Activated CD8-positive, alpha-beta memory T cell treated with anti-CD3 and anti-CD28 coated beads, Interleukin-2, amount 50 U/mL, for 1 hour (primary cell): ENCODE results near the gene TNIP3.
"Not testable (repeated sequence)": the region's sequence is repeated elsewhere in the genome, so short reads cannot be mapped to it uniquely, and the experiment has no call there.

ENCODE experiments used
- DNase-seq: peaks from one replicate; pipeline ENCODE4 v3.0.0-alpha.2; 2020; ENCODE audit errors: extremely low read depth

TNIP3 gene, protein sequence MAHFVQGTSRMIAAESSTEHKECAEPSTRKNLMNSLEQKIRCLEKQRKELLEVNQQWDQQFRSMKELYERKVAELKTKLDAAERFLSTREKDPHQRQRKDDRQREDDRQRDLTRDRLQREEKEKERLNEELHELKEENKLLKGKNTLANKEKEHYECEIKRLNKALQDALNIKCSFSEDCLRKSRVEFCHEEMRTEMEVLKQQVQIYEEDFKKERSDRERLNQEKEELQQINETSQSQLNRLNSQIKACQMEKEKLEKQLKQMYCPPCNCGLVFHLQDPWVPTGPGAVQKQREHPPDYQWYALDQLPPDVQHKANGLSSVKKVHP

DNA sequence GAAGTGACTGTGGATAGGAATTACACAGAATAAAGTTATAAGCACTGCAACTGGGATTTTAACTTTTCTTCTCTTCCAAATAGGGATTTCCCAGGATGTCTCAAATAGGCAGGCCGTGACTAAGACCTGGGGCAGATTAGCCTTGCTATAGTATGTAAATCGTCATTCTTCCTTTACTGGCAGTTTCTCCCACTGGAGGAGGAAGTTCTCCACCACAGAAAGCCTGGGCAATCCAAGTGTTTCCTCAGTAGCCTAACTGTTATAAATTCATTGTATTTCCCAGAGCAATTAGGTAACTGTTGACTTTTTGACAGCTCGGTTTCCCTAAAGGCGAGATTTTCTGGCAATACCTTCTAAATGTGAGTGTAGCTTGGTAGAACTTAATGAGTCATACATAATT lies at the start of gene TNIP3:
Gene TNIP3 (minus strand): TSS at position 31 of the 400 bp plus-strand sequence. CDS start 196 bp downstream, outside the sequence.
- no peak for DNase-seq

DNA sequence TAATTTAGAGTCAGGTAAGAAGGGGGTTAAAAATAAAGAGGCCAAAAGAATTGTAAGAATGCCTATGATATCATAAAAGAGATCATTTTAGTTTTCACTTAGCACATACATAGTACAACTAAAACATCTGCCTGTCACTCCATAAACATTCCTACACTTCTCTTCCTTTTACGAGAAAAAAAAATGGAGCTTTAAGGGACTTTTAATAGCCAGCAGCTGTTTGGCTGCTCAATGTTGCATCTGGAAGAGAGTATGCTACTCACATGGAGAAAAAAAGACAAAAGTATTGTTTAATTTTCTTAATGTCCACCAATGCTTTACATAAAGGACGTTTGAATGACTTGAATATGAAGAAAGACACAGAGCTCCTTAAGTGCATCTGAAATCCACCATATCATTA lies 48.7 kb upstream of the TNIP3 start:
- DNase-seq: no peak

DNA sequence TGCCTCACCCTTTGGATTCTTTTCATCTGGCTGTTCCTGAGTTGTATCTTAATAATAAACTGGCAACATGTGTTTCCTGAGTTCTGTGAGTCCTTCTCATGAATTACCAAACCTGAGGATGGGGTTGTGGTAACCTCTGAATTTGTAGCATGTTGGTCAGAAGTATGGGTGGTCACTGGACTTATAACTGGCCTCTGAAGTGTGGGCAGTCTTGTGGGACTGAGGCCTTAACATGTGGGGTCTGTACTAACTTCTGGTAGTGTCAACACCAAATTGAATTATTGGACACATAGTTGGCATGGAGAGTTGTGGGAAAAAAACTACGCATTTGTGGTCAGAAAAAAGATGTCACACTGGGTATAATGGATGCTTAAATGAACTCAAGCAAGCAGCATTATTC lies 45.0 kb upstream of the TNIP3 start:
- DNase-seq: no peak

DNA sequence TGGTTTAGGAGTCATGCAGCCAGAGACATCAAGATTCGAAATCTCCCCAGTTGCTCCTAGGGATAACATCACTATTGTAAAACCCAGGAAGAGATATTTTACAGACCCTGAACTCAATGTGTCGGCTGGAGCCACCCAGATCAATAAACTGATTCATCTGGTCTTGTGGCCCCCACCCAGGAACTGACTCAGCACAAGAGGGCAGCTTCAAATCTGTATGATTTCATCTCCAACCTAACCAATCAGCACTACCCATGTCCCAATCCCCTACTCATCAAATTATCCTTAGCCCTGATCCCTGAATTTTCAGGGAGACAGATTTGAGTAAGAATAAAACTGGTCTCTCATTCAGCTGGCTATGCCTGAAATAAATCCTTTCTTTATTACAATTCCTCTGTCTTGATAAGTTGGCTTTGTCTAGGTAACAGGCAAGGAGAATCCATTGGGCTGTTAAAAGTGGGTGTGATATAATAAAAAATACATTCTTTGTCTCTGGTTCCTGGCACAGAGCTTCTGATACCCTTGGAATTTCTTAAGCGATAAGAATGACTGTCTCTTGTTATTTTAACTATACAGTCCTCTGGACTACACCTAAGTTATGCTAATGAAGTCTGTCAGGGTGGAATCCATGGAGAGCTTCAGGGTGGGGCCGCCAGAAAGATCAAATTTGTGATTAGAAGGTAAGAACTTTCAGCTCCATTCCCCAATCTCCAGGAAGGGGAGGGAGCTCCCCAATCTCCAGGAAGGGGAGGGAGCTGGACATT lies 44.3 kb upstream of the TNIP3 start:
- DNase-seq: no peak

DNA sequence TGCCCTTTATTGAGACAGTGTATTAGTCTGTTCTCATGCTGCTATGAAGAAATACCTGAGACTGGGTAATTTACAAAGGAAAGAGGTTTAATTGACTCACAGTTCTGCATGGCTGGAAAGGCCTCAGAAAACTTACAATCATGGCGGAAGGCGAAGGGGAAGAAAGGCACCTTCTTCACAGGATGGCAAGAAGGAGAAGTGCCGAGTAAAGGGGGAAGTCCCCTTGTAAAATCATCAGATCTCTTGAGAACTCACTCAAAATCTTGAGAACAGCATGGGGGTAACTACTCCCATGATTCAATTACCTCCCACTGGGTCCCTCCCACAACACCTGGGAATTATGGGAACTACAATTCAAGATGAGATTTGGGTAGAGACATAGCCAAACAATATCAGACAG lies 41.7 kb upstream of the TNIP3 start:
- not testable (repeated sequence) for DNase-seq

DNA sequence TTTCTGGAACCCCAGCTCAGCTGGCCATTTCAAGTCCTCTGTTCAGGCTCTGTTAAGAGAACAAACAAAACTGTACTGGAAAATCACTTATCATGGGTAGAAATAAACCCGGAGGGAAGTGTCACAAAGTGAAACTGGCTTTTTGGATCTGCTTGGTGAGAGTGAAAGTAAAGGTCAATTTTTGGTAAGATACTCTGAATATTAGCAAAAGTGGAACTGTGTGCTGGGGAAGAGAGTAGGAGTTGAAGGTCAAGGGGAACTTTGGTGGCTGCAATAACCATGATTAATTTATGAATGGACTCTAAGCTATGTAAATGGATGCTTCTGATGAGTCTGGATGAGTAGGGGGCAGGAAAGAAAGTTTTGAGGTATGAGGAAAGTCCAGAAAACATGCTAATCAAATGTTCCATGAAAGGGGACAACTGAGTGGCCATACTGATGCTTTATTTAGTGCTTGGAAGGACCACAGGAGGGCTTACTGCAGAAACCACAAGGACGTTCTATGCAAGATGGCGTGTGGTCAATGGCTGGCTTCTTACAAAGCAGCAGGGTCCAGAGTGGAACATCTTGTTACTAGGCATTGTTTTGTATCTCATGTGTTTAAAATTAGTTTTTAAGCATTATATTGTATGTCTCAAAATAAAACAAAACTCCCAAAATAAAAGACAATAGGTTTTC lies 36.8 kb upstream of the TNIP3 start:
- no peak for DNase-seq

DNA sequence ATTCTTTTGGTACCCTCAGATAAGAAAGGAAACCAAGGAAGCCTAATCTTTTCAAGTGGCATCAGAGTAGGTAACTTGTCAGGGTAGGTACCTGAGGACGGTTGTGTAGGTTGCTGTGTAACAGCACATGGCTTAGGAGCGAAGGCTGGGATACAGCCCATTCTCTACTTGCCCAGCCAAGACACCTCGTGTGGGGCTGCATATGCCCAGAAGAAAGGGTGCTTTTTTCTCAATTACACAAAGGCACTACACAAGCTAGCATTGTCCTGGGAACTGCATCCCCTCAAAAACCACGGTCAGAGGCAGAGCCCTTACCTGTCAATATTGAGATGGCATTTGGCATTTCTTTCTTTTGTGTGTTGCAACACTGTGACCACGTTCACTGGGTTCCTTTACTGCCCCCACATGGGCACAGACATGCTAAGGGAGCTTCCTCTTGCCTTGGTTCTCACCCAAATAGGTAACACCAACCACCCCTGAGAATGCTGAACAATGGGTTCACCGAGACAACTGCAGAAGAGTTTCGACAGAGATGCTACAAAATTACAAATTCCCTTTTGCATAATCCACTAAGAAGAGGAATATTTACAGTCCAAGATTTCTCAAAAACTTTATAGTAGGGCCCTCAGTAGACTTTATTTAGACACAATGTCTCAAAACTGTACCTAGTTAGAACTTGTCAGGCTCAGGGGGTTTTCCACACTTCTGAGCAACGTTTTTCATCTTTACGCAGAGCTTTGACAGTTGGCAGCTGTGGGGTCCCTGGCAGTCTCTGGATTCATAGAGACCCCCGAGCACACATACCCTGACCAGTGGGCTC lies 35.8 kb upstream of the TNIP3 start:
- DNase-seq: no peak

DNA sequence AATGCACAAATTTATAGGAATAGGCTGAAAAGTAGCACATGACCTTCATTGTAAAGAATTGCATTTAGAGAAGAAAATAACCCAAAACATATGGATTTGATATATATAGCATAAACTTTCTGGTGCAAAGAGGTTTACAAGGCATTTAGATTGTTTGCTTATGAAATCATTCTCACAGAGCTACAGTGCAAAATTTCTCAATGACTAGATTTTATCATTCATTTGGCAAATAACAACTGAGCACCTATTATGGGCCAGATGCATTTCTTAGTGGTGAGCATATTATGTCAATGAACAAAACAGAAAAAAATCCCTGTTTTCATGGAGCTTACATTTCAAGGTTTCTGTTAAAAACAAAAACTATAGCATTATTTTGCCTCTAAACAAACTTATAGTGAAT lies 34.1 kb upstream of the TNIP3 start:
- DNase-seq: no peak

DNA sequence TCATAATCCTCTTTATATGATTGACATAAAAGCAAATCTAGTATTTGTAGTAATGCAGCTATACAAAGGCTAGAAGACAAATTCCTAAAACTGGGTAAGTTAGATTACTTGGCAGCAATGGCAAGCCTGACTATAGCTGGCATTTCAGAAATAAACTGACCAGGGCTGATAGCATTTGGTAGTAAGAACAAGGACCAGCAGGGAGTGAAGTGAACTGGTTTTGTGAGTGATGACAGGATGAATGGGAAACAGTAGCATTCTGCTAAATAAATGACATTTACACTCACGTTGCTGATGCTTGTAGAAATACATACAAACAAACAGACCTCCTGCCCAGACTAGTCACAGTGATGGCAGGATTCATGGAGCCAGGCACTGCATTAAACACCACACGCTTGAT lies 31.5 kb upstream of the TNIP3 start:
- DNase-seq: no peak

DNA sequence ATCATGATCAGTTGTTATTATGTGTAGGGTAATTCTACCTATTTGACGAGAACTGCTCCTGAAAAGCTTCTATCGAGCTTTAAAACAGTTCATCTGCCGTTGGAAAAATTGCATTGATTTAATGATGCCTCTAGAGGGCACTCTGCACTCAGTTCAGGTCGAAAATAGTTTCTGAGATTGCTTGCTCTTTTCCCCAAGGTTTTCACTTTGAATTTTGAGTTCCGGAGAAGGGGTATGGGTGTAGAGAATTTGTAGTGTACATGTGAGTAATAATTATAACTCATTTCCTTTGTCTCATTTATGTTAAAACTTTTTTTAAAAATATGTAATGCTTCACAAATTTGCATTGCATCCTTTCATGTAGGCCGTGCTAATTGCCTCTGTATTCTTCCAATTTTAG lies 28.4 kb upstream of the TNIP3 start:
- no peak for DNase-seq

DNA sequence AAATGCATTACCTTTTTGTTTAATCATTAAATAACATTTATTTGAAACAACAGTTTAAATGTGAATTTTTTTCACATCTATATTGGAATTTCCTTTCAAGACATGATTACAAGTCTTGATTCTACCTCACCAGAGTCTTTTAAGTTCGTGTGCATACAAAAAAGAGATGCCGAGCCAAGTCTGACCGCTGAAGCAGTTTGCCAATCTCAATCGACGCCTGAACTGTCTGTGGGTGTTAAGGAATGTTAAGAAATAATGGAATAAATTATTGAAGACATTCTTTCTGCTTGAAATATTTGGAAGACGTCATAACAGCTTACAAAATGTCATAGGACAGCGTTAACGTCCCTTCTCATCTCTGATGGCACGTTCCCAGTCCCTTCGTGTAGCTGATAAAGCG lies 27.9 kb upstream of the TNIP3 start:
- DNase-seq: no peak

DNA sequence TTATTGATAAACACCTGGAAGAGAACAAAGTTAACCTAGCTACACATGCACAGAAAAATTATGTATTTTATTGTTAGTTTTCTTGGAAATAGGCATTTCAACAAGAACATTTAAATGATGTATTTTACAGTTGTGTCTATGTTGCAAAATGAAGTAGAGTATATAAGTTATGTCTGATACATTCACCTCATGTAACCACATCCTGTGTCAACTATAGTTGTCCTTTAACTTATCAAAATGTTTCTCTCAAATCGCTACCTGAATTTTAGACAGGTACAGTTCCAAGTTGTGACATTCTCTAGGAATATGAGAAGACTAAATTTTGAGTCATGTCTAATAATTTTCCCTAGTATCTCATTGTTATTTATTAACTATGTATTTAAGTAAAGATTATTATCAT lies 27.2 kb upstream of the TNIP3 start:
- DNase-seq: no peak

DNA sequence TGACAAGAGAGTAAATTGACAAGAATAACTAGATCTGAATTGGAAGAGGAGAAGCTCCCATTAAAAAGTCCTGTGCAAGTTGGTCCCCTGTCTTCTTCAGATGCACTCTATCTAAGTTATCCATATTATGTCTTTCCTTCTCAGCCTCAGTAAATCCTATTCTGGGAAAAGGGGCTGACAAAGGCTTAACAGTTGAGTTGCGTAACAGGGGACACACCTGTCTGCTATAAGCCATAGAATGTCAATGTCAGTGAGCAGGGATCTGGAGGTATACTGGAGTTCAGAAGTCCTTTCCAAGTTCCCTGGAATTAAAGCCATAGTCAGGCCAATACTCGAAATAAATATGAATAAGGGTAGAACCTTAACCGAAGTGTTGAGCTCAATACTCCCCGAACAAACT lies 26.3 kb upstream of the TNIP3 start:
- DNase-seq: no peak

DNA sequence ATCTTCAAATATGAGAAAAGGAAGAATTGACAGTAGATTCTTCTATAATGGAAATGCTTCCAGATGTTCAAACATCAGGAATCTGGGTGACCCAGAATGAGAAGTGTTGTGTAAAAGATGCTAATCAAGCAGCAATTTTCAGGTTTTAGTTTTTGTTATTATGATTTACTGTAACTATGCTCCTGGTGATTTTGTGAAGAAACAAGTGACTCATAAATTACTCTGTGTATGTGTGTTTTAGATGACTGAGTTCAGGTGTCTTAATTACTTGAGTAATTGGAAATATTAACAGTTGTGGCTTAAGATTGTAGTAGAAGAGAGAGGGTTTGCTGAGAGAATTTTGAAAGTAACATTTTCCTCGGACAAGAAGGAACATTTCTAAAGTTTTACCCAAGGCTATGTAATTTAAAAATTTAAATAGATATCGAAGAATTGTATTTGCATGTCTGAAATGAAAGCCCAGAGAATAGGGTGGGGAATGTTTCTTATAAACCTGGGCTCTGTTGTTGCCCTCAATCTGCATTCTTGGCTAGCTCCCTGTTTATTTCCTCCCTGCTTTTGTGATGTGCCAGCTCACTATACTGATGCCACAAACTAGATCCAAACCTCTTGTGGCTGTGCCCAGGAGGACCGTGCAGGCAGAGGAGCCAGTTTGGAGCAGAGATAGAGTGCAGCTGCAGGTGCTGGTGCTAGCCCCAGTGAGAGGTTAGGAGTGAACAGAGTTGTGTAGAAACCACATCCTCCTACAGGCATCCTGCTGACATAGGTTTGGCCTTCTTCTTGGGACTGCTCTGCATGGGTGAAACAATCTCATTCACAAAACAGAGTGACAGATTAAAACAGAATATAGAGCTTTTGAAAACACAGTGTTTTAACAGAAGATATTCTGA lies 25.4 kb upstream of the TNIP3 start:
- no peak for DNase-seq

DNA sequence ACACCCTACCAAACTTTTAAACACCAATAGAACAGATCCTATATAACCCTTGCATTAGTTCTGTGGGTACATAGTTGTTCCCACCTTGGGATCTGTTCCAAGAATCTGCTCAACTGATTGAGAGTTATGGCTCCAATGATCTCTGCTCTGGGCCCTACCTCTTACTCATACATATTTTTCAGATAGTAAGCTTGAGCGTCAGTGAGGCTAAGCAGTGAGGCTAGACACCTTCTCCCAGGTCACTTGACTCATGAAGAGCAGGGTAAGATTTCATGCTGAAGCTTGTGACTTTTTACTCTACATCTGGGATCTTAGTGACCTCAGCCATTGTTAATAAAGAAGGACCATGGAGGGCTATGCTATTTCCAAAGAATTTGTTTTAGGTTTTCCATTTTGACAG lies 23.1 kb upstream of the TNIP3 start:
- no peak for DNase-seq

DNA sequence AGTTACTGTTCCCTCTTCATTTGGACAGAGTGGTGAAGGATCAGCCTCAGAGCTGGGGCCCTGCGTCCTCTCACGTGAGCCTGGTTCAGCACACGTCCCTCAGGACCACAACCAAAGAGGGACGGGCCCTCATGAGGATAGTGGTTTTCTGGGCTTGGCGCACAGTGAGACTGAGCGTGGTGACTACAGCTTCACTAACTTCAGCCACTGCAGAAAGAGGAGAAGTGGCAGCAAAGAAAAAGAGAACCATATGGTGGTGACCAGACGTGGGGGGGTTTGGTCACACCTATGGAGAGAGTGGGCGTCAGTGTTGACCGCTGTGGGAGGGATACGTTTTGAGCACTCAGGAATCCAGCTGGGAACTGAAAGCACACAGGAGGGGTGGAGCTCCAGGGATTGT lies 21.8 kb upstream of the TNIP3 start:
- DNase-seq: no peak

DNA sequence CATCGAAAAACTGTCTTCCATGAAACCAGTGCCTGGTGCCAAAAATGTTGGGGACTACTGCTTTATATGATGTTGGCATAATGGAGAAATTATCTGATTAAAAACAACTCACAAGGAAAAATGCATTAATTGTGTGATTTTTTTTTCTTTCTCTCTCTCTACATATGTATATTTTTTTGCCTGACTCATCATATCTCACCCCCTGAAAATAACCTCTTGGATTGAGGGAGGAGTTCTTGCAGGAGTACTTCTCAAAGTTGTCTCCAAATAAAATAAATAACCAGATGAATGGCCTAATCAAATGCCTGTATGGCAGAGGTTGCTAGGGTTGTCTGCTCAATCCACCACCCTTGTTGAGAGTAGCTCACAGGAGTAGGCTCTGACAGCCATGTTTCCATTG lies 19.9 kb upstream of the TNIP3 start:
- DNase-seq: no peak

DNA sequence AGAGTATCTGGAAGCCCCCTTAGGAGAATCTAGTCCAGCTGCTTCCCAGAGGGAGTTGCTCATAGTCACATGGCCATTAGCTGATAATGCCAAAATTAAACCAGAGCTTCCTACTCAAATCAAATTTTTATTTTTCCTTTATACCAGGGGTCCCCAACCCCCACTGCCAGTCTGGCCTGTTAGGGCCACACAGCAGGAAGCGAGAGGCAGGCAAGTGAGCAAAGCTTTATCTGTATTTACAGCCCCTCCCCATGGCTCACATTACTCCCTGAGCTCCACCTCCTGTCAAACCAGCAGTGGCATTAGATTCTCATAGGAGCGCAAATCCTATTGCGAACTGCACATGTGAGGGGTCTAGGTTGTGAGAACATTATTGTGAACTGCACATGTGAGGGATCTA lies 19.2 kb upstream of the TNIP3 start:
- DNase-seq: no peak

DNA sequence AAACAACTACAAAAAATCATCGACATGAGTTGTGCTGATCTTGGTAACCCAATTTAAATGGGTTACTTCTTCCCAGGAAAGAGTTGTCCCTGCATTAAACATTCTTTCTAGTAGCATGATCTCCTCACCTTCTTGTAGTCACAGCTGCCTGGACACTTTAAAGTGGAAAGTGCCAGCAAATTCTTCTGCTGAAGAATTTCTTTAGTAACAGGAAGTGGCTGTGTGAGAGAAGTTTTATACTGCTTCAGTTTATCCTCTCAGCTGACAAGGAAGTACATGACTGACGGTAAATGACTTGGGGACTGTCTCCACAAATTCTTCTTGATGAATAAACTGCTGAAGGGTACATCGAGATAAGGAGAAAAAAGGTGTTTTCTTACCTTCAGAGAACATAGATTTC lies 18.2 kb upstream of the TNIP3 start:
- no peak for DNase-seq

DNA sequence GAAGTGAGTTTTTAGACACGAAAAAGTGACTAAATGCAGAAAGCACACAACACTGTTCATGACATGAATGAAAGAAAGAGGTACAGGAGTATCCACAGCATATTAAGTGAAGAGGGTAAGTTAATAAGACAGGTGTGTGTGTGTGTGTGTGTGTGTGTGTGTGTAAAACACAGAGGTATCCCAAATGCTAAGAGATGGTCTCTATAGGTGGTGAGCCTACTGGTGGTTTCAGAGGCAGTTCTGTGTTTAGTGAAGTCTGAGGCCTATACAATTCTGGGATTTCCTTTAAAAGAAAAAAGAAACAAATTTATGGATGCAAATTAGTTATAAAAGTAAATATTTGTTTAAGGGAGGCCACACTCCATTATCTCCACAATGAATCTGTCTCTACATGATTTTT lies 17.4 kb upstream of the TNIP3 start:
- DNase-seq: no peak

DNA sequence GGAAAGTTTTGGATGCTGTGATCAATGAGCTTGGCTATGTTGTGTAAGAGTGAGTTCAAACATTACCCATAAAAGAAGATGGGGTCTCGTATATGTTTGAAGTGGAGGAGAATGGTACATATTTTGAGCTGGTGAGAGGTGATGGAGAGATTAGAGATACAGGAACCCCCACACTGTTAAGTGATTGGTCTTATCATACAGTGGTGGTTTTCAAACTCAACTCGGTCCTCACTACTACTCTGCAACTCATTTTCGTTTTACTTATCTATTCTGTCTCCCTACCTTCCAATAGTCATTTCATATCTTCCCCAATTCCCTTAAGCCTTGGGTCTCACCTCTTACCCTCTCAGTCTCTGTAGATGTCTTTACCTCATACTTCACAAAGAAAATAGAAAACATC lies 16.4 kb upstream of the TNIP3 start:
- DNase-seq: no peak
